HuH-7 (cell line): ENCODE data around the gene ITPRIPL2.
A peak's percentile ranks its signal among the peaks of the same experiment; 100 is the strongest.

Experiments used
- DNase-seq: peaks from one replicate; pipeline ENCODE4 v3.0.0; 2011; ENCODE audit warnings: low spot score

The ITPRIPL2 gene

GRCh38 chr16:19143599-19143956, 29.8 kb downstream of the ITPRIPL2 start:
- no peak for DNase-seq

- DNase-seq, result no peak
Observed at GRCh38 chr16:19145010-19145409, 31.2 kb downstream of the ITPRIPL2 start.

GRCh38 chr16:19147126-19147525, 33.4 kb downstream of the ITPRIPL2 start:
- DNase-seq, result no peak

GRCh38 chr16:19147627-19148026, 33.9 kb downstream of the ITPRIPL2 start:
- no peak for DNase-seq

GRCh38 chr16:19148189-19148588, 34.4 kb downstream of the ITPRIPL2 start:
- DNase-seq, result no peak

- DNase-seq, result no peak
Observed at GRCh38 chr16:19151310-19151709, 37.5 kb downstream of the ITPRIPL2 start.

- DNase-seq, result no peak
Observed at GRCh38 chr16:19152042-19152441, 38.3 kb downstream of the ITPRIPL2 start.

GRCh38 chr16:19153876-19154275, 40.1 kb downstream of the ITPRIPL2 start:
- peak; percentile 48 for DNase-seq

- DNase-seq, result no peak
Observed at GRCh38 chr16:19162085-19162484, 48.3 kb downstream of the ITPRIPL2 start.

- DNase-seq, result no peak
Observed at GRCh38 chr16:19163215-19163614, 49.5 kb downstream of the ITPRIPL2 start.

GRCh38 chr16:19164285-19164684, 50.5 kb downstream of the ITPRIPL2 start:
- no peak for DNase-seq

GRCh38 chr16:19165101-19165500, 51.3 kb downstream of the ITPRIPL2 start:
- no peak for DNase-seq

GRCh38 chr16:19166500-19166899, 52.7 kb downstream of the ITPRIPL2 start:
- DNase-seq, result no peak

- DNase-seq, result peak; percentile 79
Observed at GRCh38 chr16:19167710-19168370, 54.1 kb downstream of the ITPRIPL2 start, which contains the start of gene SYT17. TSS of gene SYT17 (plus strand) at chr16:19168240. CDS start at chr16:19168647, 407 bp downstream.

- peak; percentile 50 for DNase-seq
Observed at GRCh38 chr16:19168371-19169081, 54.8 kb downstream of the ITPRIPL2 start.

- DNase-seq, result no peak
Observed at GRCh38 chr16:19169082-19169639, 55.4 kb downstream of the ITPRIPL2 start.

- DNase-seq, result no peak
Observed at GRCh38 chr16:19170043-19170655, 56.4 kb downstream of the ITPRIPL2 start.
